Natural killer cell treated with Interleukin-12 subunit alpha and Interleukin-12 subunit beta and Interleukin-15 and Interleukin-18, amount 100 ng/mL, for 72 hours (primary cell): ENCODE data around the gene PPT2. TPM values are rescaled to one million over a fixed set of nuclear protein-coding genes. Genes with fewer than 3 reads are reported as not detected.
"Not testable (repeated sequence)": the region's sequence is repeated elsewhere in the genome, so short reads cannot be mapped to it uniquely, and the experiment has no call there.

Source experiments
- ATAC-seq, 2 donors: fragments of 150-1000 bp; cut with Tn5 transposase in 1 of 2; sonication (Bioruptor Pico), chemical (Tn5 transposase) in 1 of 2; 2 replicates each; pipeline ENCODE4 v1.10.0; 2021
- DNase-seq: peaks from one replicate; pipeline ENCODE4 v3.0.0; 2022; ENCODE audit warnings: low spot score
- H3K27ac Mint-ChIP-seq, 2 donors: 1 replicate in 1 of 2; 2 replicates in 1 of 2; pipeline ENCODE4 v1.8.0; 2022; ENCODE audit warnings: mixed read lengths in 2 of 2, mild to moderate bottlenecking in 1 of 2, moderate library complexity in 1 of 2
- H3K27me3 Mint-ChIP-seq, 2 donors: 1 replicate in 1 of 2; 2 replicates in 1 of 2; pipeline ENCODE4 v1.8.0; 2022; ENCODE audit warnings: mixed read lengths in 2 of 2
- H3K36me3 Mint-ChIP-seq: one replicate; pipeline ENCODE4 v1.8.0; 2022; ENCODE audit warnings: mixed read lengths
- H3K4me1 Mint-ChIP-seq, 2 donors: 1 replicate in 1 of 2; 2 replicates in 1 of 2; pipeline ENCODE4 v1.8.0; 2022; ENCODE audit warnings: low read depth in 2 of 2, mixed read lengths in 2 of 2, mild to moderate bottlenecking in 1 of 2
- H3K4me3 Mint-ChIP-seq: one replicate; pipeline ENCODE4 v1.8.0; 2022; ENCODE audit warnings: mixed read lengths
- H3K9me3 Mint-ChIP-seq: 2 replicates; pipeline ENCODE4 v1.8.0; 2022; ENCODE audit warnings: mixed read lengths
- total RNA-seq, 2 donors: library from RNA; stranded (reverse); gene quantifications; one replicate each; pipeline ENCODE4 v1.2.3, GENCODE V29; 2022

PPT2 gene
- total RNA-seq, 2 donors from 2014 or later, result 10.8 to 32.3 TPM

- H3K9me3 Mint-ChIP-seq, result no peaks in the 10 kb centered on the region
- DNase-seq, result peak; percentile 56
- no peak for ATAC-seq
- peaks cover 21% of the 10 kb centered on the region for H3K36me3 Mint-ChIP-seq
- peaks cover 56 to 60% of the 10 kb centered on the region in 2 donors for H3K4me1 Mint-ChIP-seq
- peak overlapping the region; percentile 96 to 98 for H3K27ac Mint-ChIP-seq
- H3K27me3 Mint-ChIP-seq, result no peaks in the 10 kb centered on the region
- H3K4me3 Mint-ChIP-seq, result peak overlapping the region; percentile 99
Measured at GRCh38 chr6:32189069-32189741, 35.3 kb downstream of the PPT2 start.

- Mint-ChIP-seq H3K9me3 (no peaks in the 10 kb centered on the region), H3K36me3 (peaks cover 21% of the 10 kb centered on the region), H3K4me1 (peaks cover 58 to 65% of the 10 kb centered on the region in 2 donors), H3K27ac (peak overlapping the region; percentile 96 to 98), H3K4me3 (peak overlapping the region; percentile 99), H3K27me3 (no peaks in the 10 kb centered on the region)
- ATAC-seq (peak; percentile 0 to 2), DNase-seq (peak; percentile 61)
Measured at GRCh38 chr6:32189742-32190053, 35.8 kb downstream of the PPT2 start.

GRCh38 chr6:32190054-32190851 lies 36.3 kb downstream of the PPT2 start, which contains the start of gene PBX2:
Gene PBX2, minus strand, starts transcription at chr6:32190202. Its CDS starts 287 bp downstream, at chr6:32189915.
- Mint-ChIP-seq H3K9me3 (no peaks in the 10 kb centered on the region), H3K36me3 (peaks cover 21% of the 10 kb centered on the region), H3K4me3 (peak within 1 kb of the TSS; percentile 99), H3K4me1 (peaks cover 64 to 71% of the 10 kb centered on the region in 2 donors), H3K27ac (peak within 1 kb of the TSS; percentile 96 to 98), H3K27me3 (no peaks in the 10 kb centered on the region)
- DNase-seq, result peak; percentile 91
- ATAC-seq, result peak; percentile 82 to 89

GRCh38 chr6:32190911-32191677 lies 37.2 kb downstream of the PPT2 start:
- peak overlapping the region; percentile 90 for H3K4me3 Mint-ChIP-seq
- peaks cover 62 to 68% of the 10 kb centered on the region in 2 donors for H3K4me1 Mint-ChIP-seq
- peak overlapping the region; percentile 96 to 98 for H3K27ac Mint-ChIP-seq
- no peaks in the 10 kb centered on the region for H3K27me3 Mint-ChIP-seq
- peak; percentile 50 for DNase-seq
- H3K36me3 Mint-ChIP-seq, result peaks cover 21% of the 10 kb centered on the region
- ATAC-seq, result no peak
- no peaks in the 10 kb centered on the region for H3K9me3 Mint-ChIP-seq

- H3K9me3 Mint-ChIP-seq, result no peaks in the 10 kb centered on the region
- H3K4me1 Mint-ChIP-seq, result peaks cover 62 to 64% of the 10 kb centered on the region in 2 donors
- H3K27ac Mint-ChIP-seq, result peak overlapping the region; percentile 96 to 98
- H3K4me3 Mint-ChIP-seq, result peak overlapping the region; percentile 90
- DNase-seq, result peak; percentile 82
- peaks cover 15% of the 10 kb centered on the region for H3K36me3 Mint-ChIP-seq
- no peak for ATAC-seq
- H3K27me3 Mint-ChIP-seq, result no peaks in the 10 kb centered on the region
Measured at GRCh38 chr6:32191696-32192607, 38.0 kb downstream of the PPT2 start.

- Mint-ChIP-seq H3K4me1 (peaks cover 59 to 61% of the 10 kb centered on the region in 2 donors), H3K27ac (peak within 1 kb of the TSS; percentile 96 to 98)
- DNase-seq, result peak; percentile 76
Measured at GRCh38 chr6:32192608-32193039, 38.7 kb downstream of the PPT2 start, which contains the start of gene GPSM3. Gene GPSM3, minus strand, starts transcription at chr6:32192643. Its CDS starts 130 bp downstream, at chr6:32192513.

GRCh38 chr6:32193096-32193495 lies 39.2 kb downstream of the PPT2 start:
- peak overlapping the region; percentile 96 to 98 for H3K27ac Mint-ChIP-seq
- not testable (repeated sequence) for H3K36me3 Mint-ChIP-seq, H3K27me3 Mint-ChIP-seq, DNase-seq, ATAC-seq, H3K9me3 Mint-ChIP-seq
- H3K4me1 Mint-ChIP-seq, result peaks cover 58 to 60% of the 10 kb centered on the region in 2 donors
- H3K4me3 Mint-ChIP-seq, result peak overlapping the region; percentile 90

More at GRCh38 chr6:32192608-32193039, 38.7 kb downstream of the PPT2 start, which contains the start of gene GPSM3:
- no peak for ATAC-seq
- Mint-ChIP-seq H3K27me3 (no peaks in the 10 kb centered on the region), H3K36me3 (peaks cover 8% of the 10 kb centered on the region), H3K9me3 (no peaks in the 10 kb centered on the region), H3K4me3 (peak within 1 kb of the TSS; percentile 90)

- peak overlapping the region; percentile 96 to 98 for H3K27ac Mint-ChIP-seq
- no peaks in the 10 kb centered on the region for H3K27me3 Mint-ChIP-seq
- peaks cover 48% of the 10 kb centered on the region in 2 donors for H3K4me1 Mint-ChIP-seq
- H3K4me3 Mint-ChIP-seq, result peak overlapping the region; percentile 91
- H3K36me3 Mint-ChIP-seq, result no peaks in the 10 kb centered on the region
- no peaks in the 10 kb centered on the region for H3K9me3 Mint-ChIP-seq
- ATAC-seq (no peak), DNase-seq (peak; percentile 13)
Measured at GRCh38 chr6:32194388-32194787, 40.4 kb downstream of the PPT2 start.

GRCh38 chr6:32194825-32195651 lies 41.1 kb downstream of the PPT2 start:
- ATAC-seq, result no peak
- Mint-ChIP-seq H3K27me3 (no peaks in the 10 kb centered on the region), H3K9me3 (no peaks in the 10 kb centered on the region), H3K27ac (peak overlapping the region; percentile 96 to 98), H3K4me1 (peaks cover 48% of the 10 kb centered on the region in 2 donors), H3K36me3 (no peaks in the 10 kb centered on the region), H3K4me3 (peak overlapping the region; percentile 91)
- DNase-seq, result peak; percentile 34

- H3K27me3 Mint-ChIP-seq, result no peaks in the 10 kb centered on the region
- peak overlapping the region; percentile 96 to 98 for H3K27ac Mint-ChIP-seq
- peak; percentile 92 to 94 for ATAC-seq
- no peaks in the 10 kb centered on the region for H3K9me3 Mint-ChIP-seq
- peaks cover 48% of the 10 kb centered on the region in 2 donors for H3K4me1 Mint-ChIP-seq
- no peaks in the 10 kb centered on the region for H3K36me3 Mint-ChIP-seq
- peak overlapping the region; percentile 91 for H3K4me3 Mint-ChIP-seq
- DNase-seq, result peak; percentile 100
Measured at GRCh38 chr6:32195652-32195901, 41.6 kb downstream of the PPT2 start.

- no peaks in the 10 kb centered on the region for H3K36me3 Mint-ChIP-seq
- peaks cover 44 to 46% of the 10 kb centered on the region in 2 donors for H3K4me1 Mint-ChIP-seq
- no peaks in the 10 kb centered on the region for H3K9me3 Mint-ChIP-seq
- peak overlapping the region; percentile 96 to 98 for H3K27ac Mint-ChIP-seq
- peak; percentile 0 to 2 for ATAC-seq
- peak; percentile 85 for DNase-seq
- no peaks in the 10 kb centered on the region for H3K27me3 Mint-ChIP-seq
- peak overlapping the region; percentile 91 for H3K4me3 Mint-ChIP-seq
Measured at GRCh38 chr6:32195902-32196681, 42.2 kb downstream of the PPT2 start.
